Neural progenitor cell (in vitro differentiated cells): Measurements from ENCODE around the gene ITGA11. TPM values are rescaled to one million over a fixed set of nuclear protein-coding genes. Genes with fewer than 3 reads are reported as not detected.

Experiments
- DNase-seq: peaks from one replicate; pipeline ENCODE4 v3.0.0-alpha.2; 2016; ENCODE audit warnings: low spot score
- H2AFZ ChIP-seq: fragments of 200-600 bp; sonication (generic); replicated peaks from 2 replicates; pipeline ENCODE4 v1.6.1; 2016; ENCODE audit warnings: antibody characterized with exemption
- H3F3A ChIP-seq: fragments of 200-600 bp; sonication (generic); 2 replicates; pipeline ENCODE4 v1.6.1; 2016; ENCODE audit warnings: antibody characterized with exemption, low read depth
- H3K27ac ChIP-seq: fragments of 200-600 bp; sonication (generic); 2 replicates; pipeline ENCODE4 v1.5.1; 2016; ENCODE audit warnings: mild to moderate bottlenecking
- H3K27me3 ChIP-seq: fragments of 200-600 bp; sonication (generic); 2 replicates; pipeline ENCODE4 v1.6.1; 2016; ENCODE audit warnings: mild to moderate bottlenecking, moderate library complexity
- H3K36me3 ChIP-seq: fragments of 200-600 bp; sonication (generic); 2 replicates; pipeline ENCODE4 v1.5.1; 2016
- H3K4me1 ChIP-seq: fragments of 200-600 bp; sonication (generic); 2 replicates; pipeline ENCODE4 v1.6.1; 2016; ENCODE audit warnings: mixed run types
- H3K4me2 ChIP-seq: fragments of 200-600 bp; sonication (generic); 2 replicates; pipeline ENCODE4 v1.6.1; 2016
- H3K4me3 ChIP-seq: fragments of 200-600 bp; sonication (generic); 2 replicates; pipeline ENCODE4 v1.5.1; 2016
- H3K79me2 ChIP-seq: fragments of 200-600 bp; sonication (generic); 2 replicates; pipeline ENCODE4 v1.6.1; 2016; ENCODE audit warnings: low read depth
- H3K9ac ChIP-seq: fragments of 200-600 bp; sonication (generic); 2 replicates; pipeline ENCODE4 v1.6.1; 2016
- H3K9me3 ChIP-seq: fragments of 200-600 bp; sonication (generic); 2 replicates; pipeline ENCODE4 v1.5.1; 2016; ENCODE audit warnings: low read depth
- H4K20me1 ChIP-seq: fragments of 200-600 bp; sonication (generic); 2 replicates; pipeline ENCODE4 v1.6.1; 2016; ENCODE audit warnings: low read depth
- H3K27ac Mint-ChIP-seq: 3 replicates; pipeline ENCODE4 v1.8.0; 2021; ENCODE audit warnings: mixed read lengths
- H3K27me3 Mint-ChIP-seq: 2 replicates; pipeline ENCODE4 v1.8.0; 2022; ENCODE audit warnings: low read depth, mild to moderate bottlenecking, inconsistent platforms, moderate library complexity, mixed read lengths; ENCODE audit not compliant: insufficient read depth
- H3K36me3 Mint-ChIP-seq: 3 replicates; pipeline ENCODE4 v1.8.0; 2021; ENCODE audit warnings: mixed read lengths
- H3K4me1 Mint-ChIP-seq: 3 replicates; pipeline ENCODE4 v1.8.0; 2021; ENCODE audit warnings: mixed read lengths
- H3K4me3 Mint-ChIP-seq: 3 replicates; pipeline ENCODE4 v1.8.0; 2021; ENCODE audit warnings: mild to moderate bottlenecking, moderate library complexity, mixed read lengths
- H3K9me3 Mint-ChIP-seq: 3 replicates; pipeline ENCODE4 v1.8.0; 2020; ENCODE audit warnings: mixed read lengths
- EZH2 ChIP-seq: fragments of 200-600 bp; sonication (generic); IDR thresholded peaks from 2 replicates; pipeline ENCODE4 v1.6.1; 2017; ENCODE audit warnings: antibody characterized with exemption, mild to moderate bottlenecking, moderate library complexity
- EZH2phosphoT487 ChIP-seq: fragments of 200-600 bp; sonication (generic); IDR thresholded peaks from 2 replicates; pipeline ENCODE4 v1.6.1; 2017; ENCODE audit warnings: antibody characterized with exemption
- total RNA-seq: library from RNA; depleted of rRNA; stranded (reverse); fragments of >200 nt; gene quantifications from 2 replicates; pipeline ENCODE4 v1.2.3, GENCODE V29; 2015; ENCODE audit warnings: low replicate concordance
- TF ChIP-seq, protein P1 (sequence below): fragments of 200-600 bp; sonication (generic); IDR thresholded peaks from 2 replicates; pipeline ENCODE4 v1.5.1; 2017; ENCODE audit warnings: antibody characterized with exemption, mild to moderate bottlenecking

Gene ITGA11
- total RNA-seq, 1 donor from 2014 or later: not detected

DNA sequence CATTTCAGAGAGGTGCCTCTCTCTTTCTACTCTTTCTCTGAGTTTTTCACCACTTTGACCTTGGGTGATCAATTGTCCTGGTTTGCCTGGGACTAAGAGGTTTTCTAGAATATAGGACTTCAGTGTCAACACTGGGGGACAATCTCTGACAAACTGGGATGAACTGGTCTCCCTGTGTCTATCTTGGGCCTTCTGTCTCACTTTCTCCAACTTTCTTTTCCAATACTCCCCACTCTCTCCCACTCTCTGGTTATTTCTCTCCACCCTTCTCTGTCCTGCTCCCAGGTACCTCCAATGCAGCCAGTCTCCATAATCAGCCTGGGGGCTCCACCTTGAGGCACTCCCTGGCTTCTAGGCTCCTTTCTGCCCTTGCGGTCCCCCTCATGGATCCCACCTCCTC is 4.7 kb upstream of the ITGA11 start:
- no peak for TF ChIP-seq EZH2
- TF ChIP-seq, protein P1, sequence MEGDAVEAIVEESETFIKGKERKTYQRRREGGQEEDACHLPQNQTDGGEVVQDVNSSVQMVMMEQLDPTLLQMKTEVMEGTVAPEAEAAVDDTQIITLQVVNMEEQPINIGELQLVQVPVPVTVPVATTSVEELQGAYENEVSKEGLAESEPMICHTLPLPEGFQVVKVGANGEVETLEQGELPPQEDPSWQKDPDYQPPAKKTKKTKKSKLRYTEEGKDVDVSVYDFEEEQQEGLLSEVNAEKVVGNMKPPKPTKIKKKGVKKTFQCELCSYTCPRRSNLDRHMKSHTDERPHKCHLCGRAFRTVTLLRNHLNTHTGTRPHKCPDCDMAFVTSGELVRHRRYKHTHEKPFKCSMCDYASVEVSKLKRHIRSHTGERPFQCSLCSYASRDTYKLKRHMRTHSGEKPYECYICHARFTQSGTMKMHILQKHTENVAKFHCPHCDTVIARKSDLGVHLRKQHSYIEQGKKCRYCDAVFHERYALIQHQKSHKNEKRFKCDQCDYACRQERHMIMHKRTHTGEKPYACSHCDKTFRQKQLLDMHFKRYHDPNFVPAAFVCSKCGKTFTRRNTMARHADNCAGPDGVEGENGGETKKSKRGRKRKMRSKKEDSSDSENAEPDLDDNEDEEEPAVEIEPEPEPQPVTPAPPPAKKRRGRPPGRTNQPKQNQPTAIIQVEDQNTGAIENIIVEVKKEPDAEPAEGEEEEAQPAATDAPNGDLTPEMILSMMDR: no peak
- no peak for TF ChIP-seq EZH2phosphoT487
- H3K9me3 Mint-ChIP-seq: no peaks in the 10 kb centered on the region
- peaks cover 8% of the 10 kb centered on the region for H4K20me1 ChIP-seq
- H3F3A ChIP-seq: no peaks in the 10 kb centered on the region
- H3K36me3 Mint-ChIP-seq: no peaks in the 10 kb centered on the region
- H3K27ac Mint-ChIP-seq: no peak overlapping the region
- H3K27me3 Mint-ChIP-seq: peaks cover 26% of the 10 kb centered on the region
- no peaks in the 10 kb centered on the region for H3K79me2 ChIP-seq
- H3K27me3 ChIP-seq: peaks cover 48% of the 10 kb centered on the region
- H3K9ac ChIP-seq: no peak overlapping the region
- no peaks in the 10 kb centered on the region for H3K36me3 ChIP-seq
- no peaks in the 10 kb centered on the region for H3K9me3 ChIP-seq
- no peak overlapping the region for H3K4me3 Mint-ChIP-seq
- no peak overlapping the region for H3K4me3 ChIP-seq
- H3K4me1 ChIP-seq: no peaks in the 10 kb centered on the region
- no peak overlapping the region for H2AFZ ChIP-seq
- peaks cover 8% of the 10 kb centered on the region for H3K4me1 Mint-ChIP-seq
- H3K27ac ChIP-seq: no peak overlapping the region
- no peak overlapping the region for H3K4me2 ChIP-seq
- DNase-seq: no peak

GRCh38 chr15:68435966-68436365 is 4.0 kb upstream of the ITGA11 start:
- Histone ChIP-seq H3K9ac (no peak overlapping the region), H2AFZ (no peak overlapping the region), H3F3A (no peaks in the 10 kb centered on the region), H4K20me1 (peaks cover 8% of the 10 kb centered on the region), H3K4me3 (no peak overlapping the region), H3K9me3 (no peaks in the 10 kb centered on the region), H3K4me2 (no peak overlapping the region), H3K79me2 (no peaks in the 10 kb centered on the region), H3K27ac (no peak overlapping the region), H3K4me1 (peaks cover 4% of the 10 kb centered on the region), H3K27me3 (peaks cover 55% of the 10 kb centered on the region), H3K36me3 (no peaks in the 10 kb centered on the region)
- Mint-ChIP-seq H3K4me3 (no peak overlapping the region), H3K27me3 (peaks cover 24% of the 10 kb centered on the region), H3K36me3 (no peaks in the 10 kb centered on the region), H3K27ac (no peak overlapping the region), H3K9me3 (no peaks in the 10 kb centered on the region), H3K4me1 (peaks cover 8% of the 10 kb centered on the region)
- DNase-seq: no peak
- TF ChIP-seq EZH2phosphoT487 (no peak), EZH2 (no peak)
- TF ChIP-seq, protein P1: no peak

DNA sequence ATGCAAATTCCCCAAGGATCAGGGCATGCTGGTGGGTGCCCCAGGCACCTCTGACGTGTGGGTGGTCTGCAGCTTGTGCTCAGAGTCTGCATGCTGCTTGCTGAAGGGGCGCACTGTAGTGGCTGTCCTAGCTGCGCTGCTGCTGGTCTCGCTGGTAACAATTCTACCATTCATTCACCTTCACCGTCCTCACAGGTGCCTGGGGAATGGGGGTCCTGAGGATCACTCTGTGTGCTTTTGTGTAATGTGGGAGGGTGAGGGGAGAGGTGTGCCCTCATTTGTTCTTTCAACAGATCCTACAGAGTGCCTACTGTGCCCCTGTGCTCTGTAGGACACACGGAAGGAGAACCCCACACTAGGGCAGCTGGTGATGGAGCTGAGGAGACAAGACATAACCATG is 2.1 kb upstream of the ITGA11 start:
- no peak overlapping the region for H3K27ac ChIP-seq
- Mint-ChIP-seq H3K4me1 (peaks cover 12% of the 10 kb centered on the region), H3K27me3 (peaks cover 42% of the 10 kb centered on the region), H3K36me3 (no peaks in the 10 kb centered on the region), H3K9me3 (peaks cover 2% of the 10 kb centered on the region), H3K4me3 (no peak overlapping the region), H3K27ac (no peak overlapping the region)
- H2AFZ ChIP-seq: no peak overlapping the region
- H3K4me3 ChIP-seq: no peak overlapping the region
- no peak overlapping the region for H3K9ac ChIP-seq
- H3F3A ChIP-seq: no peaks in the 10 kb centered on the region
- peaks cover 15% of the 10 kb centered on the region for H4K20me1 ChIP-seq
- no peaks in the 10 kb centered on the region for H3K9me3 ChIP-seq
- H3K79me2 ChIP-seq: no peaks in the 10 kb centered on the region
- peaks cover 75% of the 10 kb centered on the region for H3K27me3 ChIP-seq
- no peak overlapping the region for H3K4me2 ChIP-seq
- H3K36me3 ChIP-seq: no peaks in the 10 kb centered on the region
- TF ChIP-seq EZH2 (no peak), EZH2phosphoT487 (no peak)
- TF ChIP-seq, protein P1: no peak
- DNase-seq: no peak
- H3K4me1 ChIP-seq: peaks cover 6% of the 10 kb centered on the region
